ENCODE results near the gene URB2. TPM values are rescaled to one million over a fixed set of nuclear protein-coding genes. Genes with fewer than 3 reads are reported as not detected.

URB2 gene
- total RNA-seq, 1 experiment from 2014 or later = 20.4 TPM

DNA sequence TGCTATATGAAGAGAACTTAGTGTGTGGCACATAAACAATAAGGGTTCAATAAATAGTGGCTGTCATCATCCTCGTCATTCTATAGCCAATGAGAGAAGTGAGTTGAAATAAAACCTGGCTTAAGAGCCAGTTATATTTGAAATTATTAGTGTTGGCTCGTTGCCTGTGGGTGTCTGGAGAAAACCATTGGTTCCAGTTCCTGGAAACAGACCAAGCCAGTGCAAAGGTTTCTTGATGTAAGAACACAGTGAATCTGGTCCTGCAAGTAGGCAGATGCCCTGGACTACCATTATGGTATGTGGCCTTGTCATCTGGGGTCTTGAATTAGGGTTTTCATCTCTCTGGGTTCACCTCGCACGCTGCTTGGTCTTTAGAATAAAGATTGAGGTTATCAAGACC lies 43.3 kb downstream of the URB2 start (continued):
- TF ChIP-seq, protein P1, sequence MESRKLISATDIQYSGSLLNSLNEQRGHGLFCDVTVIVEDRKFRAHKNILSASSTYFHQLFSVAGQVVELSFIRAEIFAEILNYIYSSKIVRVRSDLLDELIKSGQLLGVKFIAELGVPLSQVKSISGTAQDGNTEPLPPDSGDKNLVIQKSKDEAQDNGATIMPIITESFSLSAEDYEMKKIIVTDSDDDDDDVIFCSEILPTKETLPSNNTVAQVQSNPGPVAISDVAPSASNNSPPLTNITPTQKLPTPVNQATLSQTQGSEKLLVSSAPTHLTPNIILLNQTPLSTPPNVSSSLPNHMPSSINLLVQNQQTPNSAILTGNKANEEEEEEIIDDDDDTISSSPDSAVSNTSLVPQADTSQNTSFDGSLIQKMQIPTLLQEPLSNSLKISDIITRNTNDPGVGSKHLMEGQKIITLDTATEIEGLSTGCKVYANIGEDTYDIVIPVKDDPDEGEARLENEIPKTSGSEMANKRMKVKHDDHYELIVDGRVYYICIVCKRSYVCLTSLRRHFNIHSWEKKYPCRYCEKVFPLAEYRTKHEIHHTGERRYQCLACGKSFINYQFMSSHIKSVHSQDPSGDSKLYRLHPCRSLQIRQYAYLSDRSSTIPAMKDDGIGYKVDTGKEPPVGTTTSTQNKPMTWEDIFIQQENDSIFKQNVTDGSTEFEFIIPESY (IDR thresholded peaks at IDR 0.05; ENCODE audit: extremely low read depth, insufficient replicate concordance, low read length) = no peak
- TF ChIP-seq EGR1 (IDR thresholded peaks at IDR 0.05; ENCODE audit: low read depth) (no peak), POLR2A (IDR thresholded peaks at IDR 0.05; ENCODE audit: borderline replicate concordance, extremely low read depth, insufficient read depth, insufficient read length) (no peak), SRF (IDR thresholded peaks at IDR 0.05; ENCODE audit: low read depth) (no peak), ZFX (IDR thresholded peaks at IDR 0.05) (no peak)

DNA sequence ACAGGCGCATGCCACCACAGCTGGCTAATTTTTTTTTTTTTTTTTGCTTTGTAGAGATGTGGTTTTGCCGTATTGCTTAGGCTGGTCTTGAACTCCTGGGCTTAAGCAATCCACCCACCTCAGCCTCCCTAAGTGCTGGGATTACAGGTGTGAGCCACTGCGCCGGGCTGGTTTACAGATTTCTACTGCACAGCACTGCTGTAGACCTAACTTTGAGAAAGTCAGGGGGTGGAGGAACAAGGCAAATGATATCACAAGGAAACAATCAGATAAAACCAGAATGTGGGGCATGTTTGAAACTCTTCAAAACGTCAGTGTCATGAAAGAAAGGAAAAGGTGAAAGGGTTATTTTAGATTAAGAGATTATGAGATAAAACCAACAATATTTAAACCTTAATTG lies 45.3 kb downstream of the URB2 start:
- no TSS peak for BruUV-seq (replicated peaks)
- Histone ChIP-seq H3K4me3 (replicated peaks in 1 of 2; ENCODE audit: low read depth in 1 of 2, low read length in 2 of 2) (no peak overlapping the region), H3K27me3 (ENCODE audit: insufficient read depth, low read length) (no peaks in the 10 kb centered on the region), H3K9me3 (ENCODE audit: control insufficient read depth in 1 of 2, insufficient read depth in 1 of 2, low read depth in 1 of 2, low read length in 2 of 2) (no peaks in the 10 kb centered on the region), H3K4me1 (ENCODE audit: control insufficient read depth in 1 of 2, insufficient read depth in 2 of 2, low read length in 2 of 2) (no peaks in the 10 kb centered on the region), H4K20me1 (ENCODE audit: insufficient read depth) (no peaks in the 10 kb centered on the region), H3K79me2 (ENCODE audit: insufficient read depth, low read length) (no peaks in the 10 kb centered on the region), H3K9me2 (ENCODE audit: insufficient read depth) (no peaks in the 10 kb centered on the region), H3K4me2 (ENCODE audit: low read length) (no peak overlapping the region), H3K27ac (ENCODE audit: low read depth, low read length) (no peak overlapping the region), H2AFZ (ENCODE audit: low read depth, low read length, poor library complexity, severe bottlenecking) (no peak overlapping the region), H3K9ac (ENCODE audit: low read length) (no peak overlapping the region), H3K36me3 (ENCODE audit: control insufficient read depth in 1 of 2, insufficient read depth in 2 of 2, low read length in 2 of 2) (0 out of 4 replicates have a peak, but pooled peaks cover 0 to 5% of the 10 kb centered on the region in 2 experiments)
- ATAC-seq (no peak), DNase-seq (ENCODE audit: low read depth, low spot score) (no peak)
- ChIA-PET CTCF (no interaction called here), POLR2A (no interaction called here), RAD21 (ENCODE audit: low non-redundant PET in 1 of 2, low total read pairs in 2 of 2, uncharacterized antibody in 2 of 2, unreplicated experiment in 2 of 2) (no interaction called here)
- intact Hi-C loops (cut with micrococcal nuclease) = no loop called here
- TF ChIP-seq, protein P2, sequence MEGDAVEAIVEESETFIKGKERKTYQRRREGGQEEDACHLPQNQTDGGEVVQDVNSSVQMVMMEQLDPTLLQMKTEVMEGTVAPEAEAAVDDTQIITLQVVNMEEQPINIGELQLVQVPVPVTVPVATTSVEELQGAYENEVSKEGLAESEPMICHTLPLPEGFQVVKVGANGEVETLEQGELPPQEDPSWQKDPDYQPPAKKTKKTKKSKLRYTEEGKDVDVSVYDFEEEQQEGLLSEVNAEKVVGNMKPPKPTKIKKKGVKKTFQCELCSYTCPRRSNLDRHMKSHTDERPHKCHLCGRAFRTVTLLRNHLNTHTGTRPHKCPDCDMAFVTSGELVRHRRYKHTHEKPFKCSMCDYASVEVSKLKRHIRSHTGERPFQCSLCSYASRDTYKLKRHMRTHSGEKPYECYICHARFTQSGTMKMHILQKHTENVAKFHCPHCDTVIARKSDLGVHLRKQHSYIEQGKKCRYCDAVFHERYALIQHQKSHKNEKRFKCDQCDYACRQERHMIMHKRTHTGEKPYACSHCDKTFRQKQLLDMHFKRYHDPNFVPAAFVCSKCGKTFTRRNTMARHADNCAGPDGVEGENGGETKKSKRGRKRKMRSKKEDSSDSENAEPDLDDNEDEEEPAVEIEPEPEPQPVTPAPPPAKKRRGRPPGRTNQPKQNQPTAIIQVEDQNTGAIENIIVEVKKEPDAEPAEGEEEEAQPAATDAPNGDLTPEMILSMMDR (IDR thresholded peaks at IDR 0.05 in 2 of 3, conservative IDR thresholded peaks at IDR 0.05 in 1 of 3; ENCODE audit: borderline replicate concordance in 1 of 3, insufficient read depth in 1 of 3, low read depth in 2 of 3, low read length in 2 of 3) = no peak
- TF ChIP-seq POLR2AphosphoS5 (IDR thresholded peaks at IDR 0.05; ENCODE audit: low read depth, low read length) (no peak), SIN3A (IDR thresholded peaks at IDR 0.05; ENCODE audit: low read depth) (no peak), YY1 (IDR thresholded peaks at IDR 0.05; ENCODE audit: extremely low read depth, insufficient replicate concordance, low read depth, low read length) (no peak), ZFX (IDR thresholded peaks at IDR 0.05) (no peak), EGR1 (IDR thresholded peaks at IDR 0.05; ENCODE audit: low read depth) (no peak), ELF1 (IDR thresholded peaks at IDR 0.05; ENCODE audit: borderline replicate concordance, low read depth) (no peak), POLR2A (IDR thresholded peaks at IDR 0.05; ENCODE audit: borderline replicate concordance, extremely low read depth, insufficient read depth, insufficient read length) (no peak), EZH2 (IDR thresholded peaks at IDR 0.05) (no peak), SRF (IDR thresholded peaks at IDR 0.05; ENCODE audit: low read depth) (no peak), RAD21 (IDR thresholded peaks at IDR 0.05; ENCODE audit: low read depth) (no peak), JUND (IDR thresholded peaks at IDR 0.05) (no peak), EZH2phosphoT487 (IDR thresholded peaks at IDR 0.05; ENCODE audit: borderline replicate concordance) (no peak)
- TF ChIP-seq, protein P3, sequence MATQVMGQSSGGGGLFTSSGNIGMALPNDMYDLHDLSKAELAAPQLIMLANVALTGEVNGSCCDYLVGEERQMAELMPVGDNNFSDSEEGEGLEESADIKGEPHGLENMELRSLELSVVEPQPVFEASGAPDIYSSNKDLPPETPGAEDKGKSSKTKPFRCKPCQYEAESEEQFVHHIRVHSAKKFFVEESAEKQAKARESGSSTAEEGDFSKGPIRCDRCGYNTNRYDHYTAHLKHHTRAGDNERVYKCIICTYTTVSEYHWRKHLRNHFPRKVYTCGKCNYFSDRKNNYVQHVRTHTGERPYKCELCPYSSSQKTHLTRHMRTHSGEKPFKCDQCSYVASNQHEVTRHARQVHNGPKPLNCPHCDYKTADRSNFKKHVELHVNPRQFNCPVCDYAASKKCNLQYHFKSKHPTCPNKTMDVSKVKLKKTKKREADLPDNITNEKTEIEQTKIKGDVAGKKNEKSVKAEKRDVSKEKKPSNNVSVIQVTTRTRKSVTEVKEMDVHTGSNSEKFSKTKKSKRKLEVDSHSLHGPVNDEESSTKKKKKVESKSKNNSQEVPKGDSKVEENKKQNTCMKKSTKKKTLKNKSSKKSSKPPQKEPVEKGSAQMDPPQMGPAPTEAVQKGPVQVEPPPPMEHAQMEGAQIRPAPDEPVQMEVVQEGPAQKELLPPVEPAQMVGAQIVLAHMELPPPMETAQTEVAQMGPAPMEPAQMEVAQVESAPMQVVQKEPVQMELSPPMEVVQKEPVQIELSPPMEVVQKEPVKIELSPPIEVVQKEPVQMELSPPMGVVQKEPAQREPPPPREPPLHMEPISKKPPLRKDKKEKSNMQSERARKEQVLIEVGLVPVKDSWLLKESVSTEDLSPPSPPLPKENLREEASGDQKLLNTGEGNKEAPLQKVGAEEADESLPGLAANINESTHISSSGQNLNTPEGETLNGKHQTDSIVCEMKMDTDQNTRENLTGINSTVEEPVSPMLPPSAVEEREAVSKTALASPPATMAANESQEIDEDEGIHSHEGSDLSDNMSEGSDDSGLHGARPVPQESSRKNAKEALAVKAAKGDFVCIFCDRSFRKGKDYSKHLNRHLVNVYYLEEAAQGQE (IDR thresholded peaks at IDR 0.05; ENCODE audit: low read depth) = no peak
- TF ChIP-seq, protein P1 (IDR thresholded peaks at IDR 0.05; ENCODE audit: extremely low read depth, insufficient replicate concordance, low read length) = no peak
